GF-D8 (cell line): ENCODE data around the gene TRIM10.
"Not testable (repeated sequence)": the region's sequence is repeated elsewhere in the genome, so short reads cannot be mapped to it uniquely, and the experiment has no call there.

Experiments
- DNase-seq: peaks from one replicate; lab custom pipeline; 2025; lab: John Stamatoyannopoulos, UW

TRIM10 gene

GRCh38 chr6:30172681-30173080, 11.7 kb upstream of the TRIM10 start:
- no peak for DNase-seq

- no peak for DNase-seq
These were observed 10.9 kb upstream of the TRIM10 start for GRCh38 chr6:30171677-30172471.

GRCh38 chr6:30169658-30170614, 8.9 kb upstream of the TRIM10 start:
- peak; percentile 22 for DNase-seq

GRCh38 chr6:30168741-30169140, 7.7 kb upstream of the TRIM10 start:
- DNase-seq: no peak

- no peak for DNase-seq
These were observed 6.1 kb upstream of the TRIM10 start for GRCh38 chr6:30167101-30167500.

GRCh38 chr6:30165238-30165637, 4.2 kb upstream of the TRIM10 start:
- not testable (repeated sequence) for DNase-seq

GRCh38 chr6:30164714-30165113, 3.7 kb upstream of the TRIM10 start:
- DNase-seq: no peak

- no peak for DNase-seq
These were observed 3.1 kb upstream of the TRIM10 start for GRCh38 chr6:30163918-30164654.

- peak; percentile 46 for DNase-seq
These were observed 2.3 kb upstream of the TRIM10 start, which contains the start of gene TRIM15 for GRCh38 chr6:30163090-30163917. TSS of gene TRIM15 (plus strand) at chr6:30163546. CDS start at chr6:30163685, 139 bp downstream.

GRCh38 chr6:30162265-30163089, 1.5 kb upstream of the TRIM10 start:
- DNase-seq: no peak

GRCh38 chr6:30160008-30160784, 815 bp downstream of the TRIM10 start:
- DNase-seq: no peak

GRCh38 chr6:30158475-30159040, 2.5 kb downstream of the TRIM10 start:
- no peak for DNase-seq

- DNase-seq: no peak
These were observed 3.0 kb downstream of the TRIM10 start for GRCh38 chr6:30157999-30158398.

GRCh38 chr6:30157581-30157980, 3.4 kb downstream of the TRIM10 start:
- DNase-seq: no peak

GRCh38 chr6:30156774-30157173, 4.2 kb downstream of the TRIM10 start:
- no peak for DNase-seq

GRCh38 chr6:30156262-30156599, 4.8 kb downstream of the TRIM10 start:
- no peak for DNase-seq

GRCh38 chr6:30155520-30156261, 5.3 kb downstream of the TRIM10 start:
- no peak for DNase-seq

GRCh38 chr6:30154709-30155519, 6.1 kb downstream of the TRIM10 start:
- DNase-seq: no peak
